CD14-positive monocyte (primary cell): ENCODE measurements around the gene LYVE1. TPM values are rescaled to one million over a fixed set of nuclear protein-coding genes. Genes with fewer than 3 reads are reported as not detected.

Experiments
- DNase-seq, 3 donors: peaks; one replicate each; pipeline ENCODE4 v3.0.0-alpha.2; 2011 to 2022
- H2AFZ ChIP-seq: 2 replicates; pipeline ENCODE4 v1.6.0; 2012; ENCODE audit warnings: mild to moderate bottlenecking, low read depth, low read length, inconsistent platforms; ENCODE audit not compliant: insufficient read depth, poor library complexity, severe bottlenecking
- H3K27ac ChIP-seq, 2 donors: 1 replicate in 1 of 2; 2 replicates in 1 of 2; pipeline ENCODE4 v1.5.1; 2012 to 2013; ENCODE audit warnings: low read length in 2 of 2, control low read depth in 1 of 2, inconsistent platforms in 1 of 2, low read depth in 1 of 2, mild to moderate bottlenecking in 1 of 2
- H3K27me3 ChIP-seq, 2 donors: one replicate each; pipeline versions ENCODE4 v1.6.0 to v1.6.1; 2011 to 2013; ENCODE audit warnings: low read length in 2 of 2; ENCODE audit not compliant: control insufficient read depth in 2 of 2, insufficient read depth in 2 of 2
- H3K36me3 ChIP-seq, 2 donors: replicated peaks in 1 of 2; 1 replicate in 1 of 2; 2 replicates in 1 of 2; pipeline versions ENCODE4 v1.5.1 to v1.6.1; 2012 to 2013; ENCODE audit warnings: low read length in 2 of 2, control low read depth in 1 of 2, inconsistent platforms in 1 of 2, mild to moderate bottlenecking in 1 of 2; ENCODE audit not compliant: insufficient read depth in 2 of 2, control insufficient read depth in 1 of 2
- H3K4me1 ChIP-seq, 2 donors: 1 replicate in 1 of 2; 2 replicates in 1 of 2; pipeline versions ENCODE4 v1.5.1 to v1.6.1; 2012 to 2013; ENCODE audit warnings: low read length in 2 of 2, control low read depth in 1 of 2, inconsistent platforms in 1 of 2, mild to moderate bottlenecking in 1 of 2, moderate library complexity in 1 of 2; ENCODE audit not compliant: insufficient read depth in 2 of 2, control insufficient read depth in 1 of 2
- H3K4me2 ChIP-seq: replicated peaks from 2 replicates; pipeline ENCODE3; 2012; ENCODE audit warnings: low read length, moderate library complexity, mild to moderate bottlenecking; ENCODE audit not compliant: poor library complexity, severe bottlenecking; ENCODE audit errors: extremely low read depth
- H3K4me3 ChIP-seq, 3 experiments: fragments of 200-600 bp in 1 of 3; sonication (generic) in 1 of 3; replicated peaks in 1 of 3; 1 replicate in 2 of 3; 2 replicates in 1 of 3; pipeline ENCODE4 v1.5.1; 2011 to 2013; ENCODE audit warnings: low read length in 3 of 3, mild to moderate bottlenecking in 3 of 3, control low read depth in 2 of 3, low read depth in 2 of 3, inconsistent platforms in 1 of 3, moderate library complexity in 1 of 3
- H3K79me2 ChIP-seq: 2 replicates; pipeline ENCODE4 v1.6.0; 2012; ENCODE audit warnings: mild to moderate bottlenecking, control low read depth, inconsistent platforms, low read length, moderate library complexity; ENCODE audit not compliant: insufficient read depth
- H3K9ac ChIP-seq: 2 replicates; pipeline ENCODE4 v1.6.0; 2017; ENCODE audit warnings: low read length, mild to moderate bottlenecking; ENCODE audit not compliant: insufficient read depth, poor library complexity, severe bottlenecking
- H3K9me3 ChIP-seq, 2 donors: replicated peaks in 1 of 2; 1 replicate in 1 of 2; 2 replicates in 1 of 2; pipeline versions ENCODE4 v1.5.1 to v1.6.1; 2012 to 2013; ENCODE audit warnings: low read length in 2 of 2, control low read depth in 1 of 2; ENCODE audit not compliant: control insufficient read depth in 1 of 2, insufficient read depth in 1 of 2
- H4K20me1 ChIP-seq: 2 replicates; pipeline ENCODE4 v1.6.0; 2012; ENCODE audit warnings: mild to moderate bottlenecking, low read length, control low read depth, moderate library complexity; ENCODE audit not compliant: insufficient read depth
- H3K27ac Mint-ChIP-seq, 7 donors: one replicate each; pipeline ENCODE4 v1.8.0; 2020; ENCODE audit warnings: mild to moderate bottlenecking in 7 of 7, mixed read lengths in 7 of 7, moderate library complexity in 6 of 7, inconsistent platforms in 2 of 7
- H3K27me3 Mint-ChIP-seq, 3 donors: one replicate each; pipeline ENCODE4 v1.8.0; 2021 to 2022; ENCODE audit warnings: low read depth in 3 of 3, mild to moderate bottlenecking in 3 of 3, mixed read lengths in 3 of 3, moderate library complexity in 3 of 3, inconsistent platforms in 1 of 3
- H3K36me3 Mint-ChIP-seq, 2 donors: one replicate each; pipeline ENCODE4 v1.8.0; 2020; ENCODE audit warnings: mixed read lengths in 2 of 2, inconsistent platforms in 1 of 2, mild to moderate bottlenecking in 1 of 2
- H3K4me1 Mint-ChIP-seq: one replicate; pipeline ENCODE4 v1.8.0; 2020; ENCODE audit warnings: mild to moderate bottlenecking, mixed read lengths
- H3K4me3 Mint-ChIP-seq, 2 donors: one replicate each; pipeline ENCODE4 v1.8.0; 2020; ENCODE audit warnings: mild to moderate bottlenecking in 2 of 2, mixed read lengths in 2 of 2, moderate library complexity in 1 of 2
- H3K9me3 Mint-ChIP-seq, 7 donors: one replicate each; pipeline ENCODE4 v1.8.0; 2020 to 2022; ENCODE audit warnings: mixed read lengths in 7 of 7, mild to moderate bottlenecking in 6 of 7, moderate library complexity in 6 of 7, inconsistent platforms in 2 of 7
- WGBS: methylation state at CpG from one replicate; pipeline ENCODE4 v1.1.5; 2013; ENCODE audit warnings: missing lambda C conversion rate; ENCODE audit not compliant: insufficient coverage; 5-methylcytosine and 5-hydroxymethylcytosine counted together
- intact Hi-C, 2 donors: fragments of 100-400 bp; cut with micrococcal nuclease; formaldehyde crosslinking; loops; one replicate each; pipeline versions ENCODE4 v1.15.0 to v1.15.1; 2023
- polyA plus RNA-seq, 3 donors: library from polyadenylated mRNA; depleted of rRNA in 1 of 3; unstranded in 2 of 3; stranded (reverse) in 1 of 3; fragments of 300-500 nt in 2 of 3; fragments of >200 nt in 1 of 3; fragmentation: Illumina TruSeq in 2 of 3; gene quantifications; 1 replicate in 2 of 3; 2 replicates in 1 of 3; pipeline ENCODE4 v1.2.3, GENCODE V29; 2012 to 2021
- TF ChIP-seq, protein P1 (sequence below): fragments of 200-600 bp; IDR thresholded peaks from one replicate; pipeline ENCODE4 v1.8.0; 2022; ENCODE audit warnings: antibody characterized with exemption, mild to moderate bottlenecking

Gene LYVE1
- polyA plus RNA-seq, 3 donors, result 0.07 to 0.31 TPM; not detected in 1

DNA sequence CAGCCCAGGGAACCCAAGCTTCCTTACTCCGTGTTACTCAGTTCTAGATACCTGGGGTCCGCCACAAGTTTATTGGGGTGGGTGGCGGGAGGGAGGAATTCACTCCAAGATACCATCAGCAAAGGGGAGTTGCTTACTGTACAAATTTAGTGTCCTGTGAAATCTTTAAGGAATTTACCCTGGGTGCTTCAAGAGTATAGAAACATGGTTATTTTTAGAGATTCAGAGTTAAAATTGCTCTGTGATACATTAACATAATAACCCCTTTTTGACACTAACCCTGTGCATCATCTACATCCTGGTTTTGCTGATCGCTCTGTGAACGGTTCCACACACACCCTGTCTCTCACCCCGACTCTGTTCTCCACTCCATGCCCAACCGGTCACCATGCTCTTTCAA is 18.9 kb upstream of the LYVE1 start:
- H3K4me2 ChIP-seq, result no peak overlapping the region
- no peak overlapping the region for H3K4me3 ChIP-seq
- H2AFZ ChIP-seq, result no peak overlapping the region
- no peak overlapping the region for H3K27ac ChIP-seq
- Mint-ChIP-seq H3K27ac (no peak overlapping the region), H3K4me1 (peaks cover 44% of the 10 kb centered on the region), H3K4me3 (no peak overlapping the region), H3K9me3 (peaks cover 0 to 3% (median 0%) of the 10 kb centered on the region in 7 donors), H3K27me3 (peaks cover 0 to 6% (median 2%) of the 10 kb centered on the region in 3 donors), H3K36me3 (peaks cover 18 to 23% of the 10 kb centered on the region in 2 donors)
- H3K4me1 ChIP-seq, result peaks cover 35 to 40% of the 10 kb centered on the region in 2 donors
- no peaks in the 10 kb centered on the region for H3K79me2 ChIP-seq
- no peaks in the 10 kb centered on the region for H3K9me3 ChIP-seq
- no peaks in the 10 kb centered on the region for H4K20me1 ChIP-seq
- DNase-seq, result no peak
- H3K9ac ChIP-seq, result no peak overlapping the region
- H3K27me3 ChIP-seq, result no peaks in the 10 kb centered on the region
- intact Hi-C loops, result no loop called here
- TF ChIP-seq, protein P1, sequence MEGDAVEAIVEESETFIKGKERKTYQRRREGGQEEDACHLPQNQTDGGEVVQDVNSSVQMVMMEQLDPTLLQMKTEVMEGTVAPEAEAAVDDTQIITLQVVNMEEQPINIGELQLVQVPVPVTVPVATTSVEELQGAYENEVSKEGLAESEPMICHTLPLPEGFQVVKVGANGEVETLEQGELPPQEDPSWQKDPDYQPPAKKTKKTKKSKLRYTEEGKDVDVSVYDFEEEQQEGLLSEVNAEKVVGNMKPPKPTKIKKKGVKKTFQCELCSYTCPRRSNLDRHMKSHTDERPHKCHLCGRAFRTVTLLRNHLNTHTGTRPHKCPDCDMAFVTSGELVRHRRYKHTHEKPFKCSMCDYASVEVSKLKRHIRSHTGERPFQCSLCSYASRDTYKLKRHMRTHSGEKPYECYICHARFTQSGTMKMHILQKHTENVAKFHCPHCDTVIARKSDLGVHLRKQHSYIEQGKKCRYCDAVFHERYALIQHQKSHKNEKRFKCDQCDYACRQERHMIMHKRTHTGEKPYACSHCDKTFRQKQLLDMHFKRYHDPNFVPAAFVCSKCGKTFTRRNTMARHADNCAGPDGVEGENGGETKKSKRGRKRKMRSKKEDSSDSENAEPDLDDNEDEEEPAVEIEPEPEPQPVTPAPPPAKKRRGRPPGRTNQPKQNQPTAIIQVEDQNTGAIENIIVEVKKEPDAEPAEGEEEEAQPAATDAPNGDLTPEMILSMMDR, result no peak
- 100% methylated on average over 3 of the region's 7 CpGs for WGBS
- no peaks in the 10 kb centered on the region for H3K36me3 ChIP-seq

DNA sequence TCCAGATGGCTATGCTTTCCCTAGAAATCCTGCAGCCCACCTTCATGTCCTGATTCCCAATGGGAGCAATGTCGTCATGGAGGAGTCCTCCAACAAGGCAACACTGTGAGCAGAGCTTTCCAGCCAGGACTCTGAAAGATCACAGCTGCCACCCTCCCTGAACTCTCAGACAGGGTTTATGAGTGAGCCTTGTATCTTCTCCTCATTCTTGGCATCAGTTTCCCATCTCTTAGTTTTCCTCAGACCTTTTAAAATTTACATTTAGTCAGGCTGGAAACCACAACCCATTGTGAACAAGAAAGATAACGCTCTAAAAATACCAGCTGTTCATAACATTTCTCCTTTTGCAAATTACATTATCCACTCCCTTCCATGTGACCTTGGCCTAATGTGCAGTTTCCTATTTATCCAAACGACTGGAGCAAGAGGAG is 15.6 kb upstream of the LYVE1 start:
- Histone ChIP-seq H3K27ac (no peak overlapping the region), H4K20me1 (no peaks in the 10 kb centered on the region), H2AFZ (no peak overlapping the region), H3K4me1 (peaks cover 52 to 56% of the 10 kb centered on the region in 2 donors), H3K27me3 (no peaks in the 10 kb centered on the region), H3K4me3 (no peak overlapping the region), H3K9ac (no peak overlapping the region), H3K79me2 (no peaks in the 10 kb centered on the region), H3K9me3 (no peaks in the 10 kb centered on the region), H3K36me3 (no peaks in the 10 kb centered on the region), H3K4me2 (no peak overlapping the region)
- WGBS, result 20% methylated on average over 1 of the region's 3 CpGs
- DNase-seq, result no peak
- TF ChIP-seq, protein P1, result no peak
- Mint-ChIP-seq H3K4me3 (no peak overlapping the region), H3K27ac (no peak overlapping the region), H3K4me1 (peaks cover 54% of the 10 kb centered on the region), H3K27me3 (peaks cover 0 to 4% (median 3%) of the 10 kb centered on the region in 3 donors), H3K36me3 (peaks cover 18 to 19% of the 10 kb centered on the region in 2 donors), H3K9me3 (peaks cover 0 to 3% (median 0%) of the 10 kb centered on the region in 7 donors)
- intact Hi-C loops, result loop anchor here (5.0 kb wide), 2 partner anchors 38 to 42 kb away; partner anchors contain the start of gene RNF141 (in 1 of the 2)
